ENCODE data around the gene PRSS57. TPM values are rescaled to one million over a fixed set of nuclear protein-coding genes. Genes with fewer than 3 reads are reported as not detected.
"Not testable (repeated sequence)": the region's sequence is repeated elsewhere in the genome, so short reads cannot be mapped to it uniquely, and the experiment has no call there.

Gene PRSS57
- total and polyA plus RNA-seq, 9 donors: 0.07 to 0.33 TPM; not detected in 7

DNA sequence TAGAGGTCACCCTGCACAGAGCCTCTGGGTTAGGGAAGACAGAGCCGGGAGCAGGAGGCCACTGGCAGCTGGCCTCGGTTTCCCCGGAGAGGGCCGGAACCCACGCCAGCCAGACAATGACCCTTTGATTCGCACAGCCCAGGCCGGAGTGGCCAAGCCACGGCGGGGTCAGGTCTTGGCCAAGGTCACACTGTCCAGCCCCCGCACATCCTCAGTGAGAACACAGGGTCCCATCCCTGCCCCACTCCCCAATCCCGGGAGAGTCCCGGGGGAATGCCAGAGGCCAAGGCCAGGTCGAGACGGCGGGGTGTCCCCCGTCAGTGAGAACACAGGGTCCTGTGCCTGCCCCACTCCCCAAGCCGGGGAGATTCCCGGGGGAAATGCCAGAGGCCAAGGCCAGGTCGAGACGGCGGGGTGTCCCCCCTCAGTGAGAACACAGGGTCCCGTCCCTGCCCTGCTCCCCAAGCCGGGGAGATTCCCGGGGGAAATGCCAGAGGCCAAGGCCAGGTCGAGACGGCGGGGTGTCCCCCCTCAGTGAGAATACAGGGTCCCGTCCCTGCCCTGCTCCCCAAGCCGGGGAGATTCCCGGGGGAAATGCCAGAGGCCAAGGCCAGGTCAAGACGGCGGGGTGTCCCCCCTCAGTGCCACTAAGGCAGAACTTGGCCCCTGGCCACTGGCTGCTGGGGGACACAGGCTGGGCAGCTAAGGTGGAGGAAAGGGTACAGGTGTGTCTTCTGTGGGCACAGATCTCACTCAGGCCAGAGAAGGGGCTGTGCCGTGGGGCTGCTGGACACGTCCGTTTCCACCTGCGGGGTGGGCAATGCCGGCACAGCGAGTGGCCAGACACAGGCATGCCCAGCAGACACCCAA lies 20.7 kb downstream of the PRSS57 start:
- Histone ChIP-seq H3K9me3 (no peaks in the 10 kb centered on the region), H3K4me1 (ENCODE audit: insufficient read depth) (peaks cover 19% of the 10 kb centered on the region), H3K27me3 (no peaks in the 10 kb centered on the region), H3K36me3 (no peaks in the 10 kb centered on the region), H3K4me3 (no peak overlapping the region), H3K27ac (peak overlapping the region; percentile 49 to 58)
- TF ChIP-seq EP300 (IDR thresholded peaks at IDR 0.05): no peak
- DNase-seq: peak in 4 of 5 donors; percentile 44 to 86 (median 66)
- 16 to 47% (median 29%) methylated on average over 38 of the region's 38 CpGs for WGBS, 3 donors
- intact Hi-C loops (cut with DNase I): loop anchor here in 2 of 4 donors (5.0 to 10.0 kb wide), 2 partner anchors 48 to 260 kb away; no protein-coding TSS in a partner anchor

DNA sequence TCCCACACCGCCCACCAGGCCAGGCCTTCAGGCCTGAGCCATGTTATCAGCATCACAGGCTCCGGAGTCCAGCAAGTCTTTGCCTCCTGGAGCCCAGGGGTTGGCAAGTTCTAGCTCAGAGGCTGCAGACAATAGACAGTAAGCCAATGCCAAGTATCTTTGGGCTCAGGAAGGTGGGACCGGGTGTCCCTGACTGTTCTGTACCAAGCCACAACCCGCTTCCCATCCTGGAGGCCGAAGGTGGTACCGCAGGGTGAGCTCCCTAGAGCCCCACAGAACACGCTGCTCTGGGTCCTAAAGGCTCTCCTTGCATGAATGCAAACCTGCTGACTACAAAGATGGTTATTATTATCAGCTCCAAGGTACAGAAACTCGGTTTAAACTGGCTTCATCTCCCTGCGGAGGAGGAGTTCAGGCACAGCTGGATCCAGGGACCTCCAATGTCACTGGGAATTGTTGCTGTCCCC lies 24.6 kb downstream of the PRSS57 start:
- Histone ChIP-seq H3K4me1 (ENCODE audit: insufficient read depth) (peaks cover 9% of the 10 kb centered on the region), H3K27me3 (no peaks in the 10 kb centered on the region), H3K4me3 (no peak overlapping the region), H3K36me3 (no peaks in the 10 kb centered on the region), H3K9me3 (no peaks in the 10 kb centered on the region), H3K27ac (no peak overlapping the region)
- intact Hi-C loops (cut with DNase I): loop anchor here in 1 of 4 donors (10.0 kb wide), 1 partner anchor 264 kb away; no protein-coding TSS in a partner anchor
- WGBS, 3 donors: 71 to 77% (median 75%) methylated on average over 9 of the region's 9 CpGs
- no peak for DNase-seq
- TF ChIP-seq POLR2A (IDR thresholded peaks at IDR 0.05): no peak
- TF ChIP-seq EP300 (IDR thresholded peaks at IDR 0.05): no peak
- TF ChIP-seq, protein P1, sequence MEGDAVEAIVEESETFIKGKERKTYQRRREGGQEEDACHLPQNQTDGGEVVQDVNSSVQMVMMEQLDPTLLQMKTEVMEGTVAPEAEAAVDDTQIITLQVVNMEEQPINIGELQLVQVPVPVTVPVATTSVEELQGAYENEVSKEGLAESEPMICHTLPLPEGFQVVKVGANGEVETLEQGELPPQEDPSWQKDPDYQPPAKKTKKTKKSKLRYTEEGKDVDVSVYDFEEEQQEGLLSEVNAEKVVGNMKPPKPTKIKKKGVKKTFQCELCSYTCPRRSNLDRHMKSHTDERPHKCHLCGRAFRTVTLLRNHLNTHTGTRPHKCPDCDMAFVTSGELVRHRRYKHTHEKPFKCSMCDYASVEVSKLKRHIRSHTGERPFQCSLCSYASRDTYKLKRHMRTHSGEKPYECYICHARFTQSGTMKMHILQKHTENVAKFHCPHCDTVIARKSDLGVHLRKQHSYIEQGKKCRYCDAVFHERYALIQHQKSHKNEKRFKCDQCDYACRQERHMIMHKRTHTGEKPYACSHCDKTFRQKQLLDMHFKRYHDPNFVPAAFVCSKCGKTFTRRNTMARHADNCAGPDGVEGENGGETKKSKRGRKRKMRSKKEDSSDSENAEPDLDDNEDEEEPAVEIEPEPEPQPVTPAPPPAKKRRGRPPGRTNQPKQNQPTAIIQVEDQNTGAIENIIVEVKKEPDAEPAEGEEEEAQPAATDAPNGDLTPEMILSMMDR (IDR thresholded peaks at IDR 0.05): no peak

DNA sequence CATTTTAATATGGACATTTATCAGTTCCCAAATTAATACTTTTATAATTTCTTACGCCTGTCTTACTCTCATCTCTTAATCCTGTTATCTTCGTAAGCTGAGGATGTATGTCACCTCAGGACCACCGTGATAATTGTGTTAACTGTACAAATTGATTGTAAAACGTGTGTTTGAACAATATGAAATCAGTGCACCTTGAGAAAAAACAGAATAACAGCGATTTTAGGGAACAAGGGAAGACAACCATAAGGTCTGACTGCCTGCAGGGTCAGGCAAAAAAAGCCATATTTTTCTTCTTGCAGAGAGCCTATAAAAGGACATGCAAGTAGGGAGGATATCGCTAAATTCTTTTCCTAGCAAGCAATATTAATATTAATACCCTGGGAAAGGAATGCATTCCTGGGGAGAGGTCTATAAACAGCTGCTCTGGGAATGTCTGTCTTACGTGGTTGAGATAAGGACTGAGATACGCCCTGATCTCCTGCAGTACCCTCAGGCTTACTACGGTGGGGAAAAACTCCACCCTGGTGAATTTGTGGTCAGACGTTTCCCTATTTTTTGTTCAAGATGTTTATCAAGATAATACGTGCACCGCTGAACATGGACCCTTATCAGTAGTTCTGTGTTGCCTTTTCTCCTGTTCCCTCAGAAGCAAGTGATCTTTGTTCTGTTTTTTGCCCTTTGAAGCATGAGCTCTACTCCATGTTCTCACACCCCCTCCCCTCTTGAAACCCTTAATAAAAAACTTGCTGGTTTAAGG lies 26.4 kb downstream of the PRSS57 start:
- H3K9me3 ChIP-seq; H3K27me3 ChIP-seq; H3K4me3 ChIP-seq; DNase-seq; H3K27ac ChIP-seq; H3K36me3 ChIP-seq; H3K4me1 ChIP-seq (ENCODE audit: insufficient read depth): not testable (repeated sequence)
- WGBS, 3 donors: 50 to 58% (median 51%) methylated on average over 12 of the region's 12 CpGs
- intact Hi-C loops (cut with DNase I): loop anchor here in 2 of 4 donors (5.0 to 10.0 kb wide), 2 partner anchors 63 to 226 kb away; partner anchors contain the start of genes MED16 (in 1 of the 2) and RNU6-9 (in 1 of the 2)

DNA sequence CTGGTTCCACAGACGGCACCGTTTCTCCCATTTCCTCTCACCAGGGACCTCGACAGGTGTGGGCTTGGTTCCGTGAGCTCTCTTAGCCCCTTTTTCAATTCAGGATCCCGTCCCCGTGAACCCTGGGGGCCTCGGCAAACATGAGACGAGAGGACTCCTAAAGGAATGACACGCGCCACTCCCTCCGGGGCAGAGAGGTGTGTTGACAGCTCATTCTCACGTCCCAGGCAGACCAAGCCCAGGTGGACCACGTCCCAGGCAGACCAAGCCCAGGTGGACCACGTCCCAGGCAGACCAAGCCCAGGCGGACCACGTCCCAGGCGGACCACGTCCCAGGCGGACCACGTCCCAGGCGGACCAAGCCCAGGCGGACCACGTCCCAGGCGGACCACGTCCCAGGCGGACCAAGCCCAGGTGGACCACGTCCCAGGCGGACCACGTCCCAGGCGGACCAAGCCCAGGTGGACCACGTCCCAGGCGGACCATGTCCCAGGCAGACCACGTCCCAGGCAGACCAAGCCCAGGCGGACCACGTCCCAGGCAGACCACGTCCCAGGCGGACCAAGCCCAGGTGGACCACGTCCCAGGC lies 28.2 kb downstream of the PRSS57 start:
- not testable (repeated sequence) for H3K9me3 ChIP-seq; H3K4me1 ChIP-seq (ENCODE audit: insufficient read depth); H3K27ac ChIP-seq; DNase-seq; H3K4me3 ChIP-seq; H3K27me3 ChIP-seq; H3K36me3 ChIP-seq
- intact Hi-C loops (cut with DNase I): loop anchor here in 2 of 4 donors (5.0 to 10.0 kb wide), 2 partner anchors 65 to 228 kb away; partner anchors contain the start of genes MED16 (in 1 of the 2) and RNU6-9 (in 1 of the 2)
- 84 to 92% (median 87%) methylated on average over 25 to 32 of the region's 38 CpGs for WGBS, 3 donors

- intact Hi-C loops (cut with DNase I): loop anchor here (2.0 to 10.0 kb wide), 3 partner anchors 67 to 230 kb away; partner anchors contain the start of genes MED16 (in 1 of the 4) and RNU6-9 (in 1 of the 4)
- TF ChIP-seq, protein P1 (IDR thresholded peaks at IDR 0.05): peak; percentile 91 to 99 (median 96)
- no peak for TF ChIP-seq EP300 (IDR thresholded peaks at IDR 0.05)
- no peak for TF ChIP-seq POLR2A (IDR thresholded peaks at IDR 0.05)
- DNase-seq: peak; percentile 75 to 89 (median 87)
- H3K4me1 ChIP-seq (ENCODE audit: insufficient read depth): peaks cover 21% of the 10 kb centered on the region
- WGBS, 3 donors: 6 to 9% (median 7%) methylated on average over 21 to 24 of the region's 24 CpGs
- H3K9me3 ChIP-seq: no peaks in the 10 kb centered on the region
- H3K27ac ChIP-seq: no peak overlapping the region
- no peaks in the 10 kb centered on the region for H3K27me3 ChIP-seq
- no peak overlapping the region for H3K4me3 ChIP-seq
- H3K36me3 ChIP-seq: no peaks in the 10 kb centered on the region
Measured at GRCh38 chr19:664913-665443, 30.3 kb downstream of the PRSS57 start.
